Measurements from ENCODE around the gene SLC39A13. TPM values are rescaled to one million over a fixed set of nuclear protein-coding genes. Genes with fewer than 3 reads are reported as not detected.

Gene SLC39A13
- total and polyA plus RNA-seq, 8 donors = 14.6 to 55.6 (median 22.4) TPM

- intact Hi-C loops (cut with DNase I) = no loop called here
- DNase-seq (no peak), FAIRE-seq (no peak), ATAC-seq (no peak)
- Histone ChIP-seq H3K27ac (no peak overlapping the region), H3K4me1 (peaks cover 0 to 9% (median 0%) of the 10 kb centered on the region in 3 donors), H3K9me3 (no peaks in the 10 kb centered on the region), H3K27me3 (no peaks in the 10 kb centered on the region), H3K4me3 (no peak overlapping the region), H3K36me3 (no peaks in the 10 kb centered on the region)
- 82% methylated on average over 3 of the region's 3 CpGs for WGBS, 2 donors
- no peak for TF ChIP-seq CTCF (IDR thresholded peaks at IDR 0.05)
Measured at GRCh38 chr11:47435687-47436086, 27.3 kb downstream of the SLC39A13 start.

- Histone ChIP-seq H3K4me1 (peaks cover 0 to 9% (median 0%) of the 10 kb centered on the region in 3 donors), H3K36me3 (no peaks in the 10 kb centered on the region), H3K27me3 (no peaks in the 10 kb centered on the region), H3K27ac (no peak overlapping the region), H3K4me3 (no peak overlapping the region), H3K9me3 (no peaks in the 10 kb centered on the region)
- TF ChIP-seq CTCF (IDR thresholded peaks at IDR 0.05) = no peak
- DNase-seq (no peak), FAIRE-seq (no peak), ATAC-seq (no peak)
- intact Hi-C loops (cut with DNase I) = no loop called here
- 95 to 99% methylated on average over 3 of the region's 3 CpGs for WGBS, 2 donors
Measured at GRCh38 chr11:47436726-47437125, 28.3 kb downstream of the SLC39A13 start.

DNA sequence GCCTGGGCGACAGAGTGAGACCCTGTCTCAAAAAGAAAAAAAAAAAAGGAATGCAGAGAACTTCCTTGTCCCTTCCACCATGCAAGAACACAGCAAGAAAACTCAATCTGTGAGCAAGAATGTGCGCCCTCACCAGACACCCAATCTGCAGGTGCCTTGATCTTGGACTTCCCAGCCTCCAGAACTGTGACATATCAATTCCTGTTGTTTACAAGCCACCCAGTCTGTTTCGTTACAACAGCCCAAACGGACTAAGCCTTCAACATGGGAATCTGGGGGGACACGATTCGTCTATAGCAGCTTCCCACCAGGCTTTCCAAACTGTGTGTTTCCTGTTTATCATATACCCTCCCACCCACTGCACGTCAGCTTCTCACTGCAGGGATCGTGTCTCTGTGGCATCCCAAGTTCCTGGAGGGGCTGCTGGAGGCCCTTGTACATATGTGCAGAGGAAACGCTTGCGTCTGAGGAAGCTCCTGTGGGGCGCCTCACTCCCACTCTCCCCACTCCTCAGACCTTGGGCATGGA lies 28.9 kb downstream of the SLC39A13 start:
- TF ChIP-seq CTCF (IDR thresholded peaks at IDR 0.05) = no peak
- H3K27ac ChIP-seq = peak overlapping the region; percentile 17 to 51 (median 44)
- peaks cover 0 to 9% (median 0%) of the 10 kb centered on the region in 3 donors for H3K4me1 ChIP-seq
- FAIRE-seq (no peak), ATAC-seq (no peak), DNase-seq (no peak)
- no peaks in the 10 kb centered on the region for H3K27me3 ChIP-seq
- H3K36me3 ChIP-seq = no peaks in the 10 kb centered on the region
- 73 to 86% methylated on average over 11 of the region's 11 CpGs for WGBS, 2 donors
- no peak overlapping the region for H3K4me3 ChIP-seq
- H3K9me3 ChIP-seq = no peaks in the 10 kb centered on the region
- intact Hi-C loops (cut with DNase I) = no loop called here

- FAIRE-seq (no peak), ATAC-seq (peak; percentile 64 to 95 (median 82)), DNase-seq (peak in 5 of 6 donors; percentile 46 to 84 (median 71))
- H3K4me3 ChIP-seq = no peak overlapping the region
- H3K27ac ChIP-seq = peak overlapping the region; percentile 17 to 51 (median 44)
- WGBS, 2 donors = 41 to 42% methylated on average over 11 to 16 of the region's 16 CpGs
- intact Hi-C loops (cut with DNase I) = no loop called here
- no peaks in the 10 kb centered on the region for H3K36me3 ChIP-seq
- no peaks in the 10 kb centered on the region for H3K9me3 ChIP-seq
- H3K27me3 ChIP-seq = no peaks in the 10 kb centered on the region
- H3K4me1 ChIP-seq = peaks cover 0 to 9% (median 0%) of the 10 kb centered on the region in 3 donors
- TF ChIP-seq CTCF (IDR thresholded peaks at IDR 0.05) = no peak
Measured at GRCh38 chr11:47437746-47438418, 29.5 kb downstream of the SLC39A13 start.

DNA sequence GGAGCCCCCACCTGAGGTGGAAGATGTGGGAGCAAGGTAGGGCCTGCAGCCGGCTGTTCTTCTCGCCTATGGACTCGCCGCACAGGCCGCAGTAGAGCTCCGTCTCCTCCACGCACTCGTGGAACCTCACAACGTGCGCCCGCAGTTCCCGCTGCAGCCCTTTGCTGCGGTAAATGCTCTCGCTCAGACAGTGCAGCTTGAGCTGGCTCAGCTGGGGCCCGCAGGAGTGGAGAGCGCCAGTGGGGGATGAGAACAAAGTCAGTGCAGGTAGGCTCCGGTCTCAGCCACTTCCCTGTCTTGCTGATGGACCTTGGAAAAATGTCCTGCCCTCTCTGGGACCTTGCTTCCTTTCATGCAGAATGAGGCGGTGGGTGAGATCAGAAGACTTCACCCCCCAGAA lies 30.3 kb downstream of the SLC39A13 start:
- no peaks in the 10 kb centered on the region for H3K9me3 ChIP-seq
- intact Hi-C loops (cut with DNase I) = no loop called here
- peaks cover 0 to 9% (median 0%) of the 10 kb centered on the region in 3 donors for H3K4me1 ChIP-seq
- no peaks in the 10 kb centered on the region for H3K27me3 ChIP-seq
- H3K4me3 ChIP-seq = no peak overlapping the region
- DNase-seq (no peak), FAIRE-seq (no peak), ATAC-seq (no peak)
- no peak overlapping the region for H3K27ac ChIP-seq
- H3K36me3 ChIP-seq = no peaks in the 10 kb centered on the region
- 93 to 97% methylated on average over 18 of the region's 18 CpGs for WGBS, 2 donors
- no peak for TF ChIP-seq CTCF (IDR thresholded peaks at IDR 0.05)

Data from pancreas (tissue), 10 donors.